HEK293T (cell line): ENCODE results near the gene PAX2.

Experiments used
- CTBP1 ChIP-seq: fragments of 450-650 bp; IDR thresholded peaks from 2 replicates; pipeline ENCODE4 v1.6.1; 2016; ENCODE audit warnings: borderline replicate concordance
- FOXM1 ChIP-seq: fragments of 450-650 bp; IDR thresholded peaks from 2 replicates; pipeline ENCODE4 v1.6.1; 2017; ENCODE audit warnings: mild to moderate bottlenecking, borderline replicate concordance
- L3MBTL2 ChIP-seq: fragments of 450-650 bp; conservative IDR thresholded peaks from 2 replicates; pipeline ENCODE4 v1.6.1; 2016; ENCODE audit warnings: mild to moderate bottlenecking
- LEF1 ChIP-seq: fragments of 450-650 bp; IDR thresholded peaks from 2 replicates; pipeline ENCODE4 v1.6.1; 2017; ENCODE audit warnings: mild to moderate bottlenecking, borderline replicate concordance
- SP1 ChIP-seq: fragments of 450-650 bp; IDR thresholded peaks from 2 replicates; pipeline ENCODE4 v1.6.1; 2017
- SUZ12 ChIP-seq: fragments of 450-650 bp; IDR thresholded peaks from 2 replicates; pipeline ENCODE4 v1.6.1; 2016; ENCODE audit warnings: mild to moderate bottlenecking
- ZNF384 ChIP-seq: fragments of 450-650 bp; IDR thresholded peaks from 2 replicates; pipeline ENCODE4 v1.6.1; 2016

- no peak for TF ChIP-seq ZNF384
- TF ChIP-seq LEF1, result no peak
- TF ChIP-seq FOXM1, result no peak
- no peak for TF ChIP-seq SP1
- TF ChIP-seq L3MBTL2, result no peak
- TF ChIP-seq CTBP1, result no peak
- no peak for TF ChIP-seq SUZ12
These were observed 35.1 kb upstream of the PAX2 start for GRCh38 chr10:100710151-100710871.
